RKO (cell line): Measurements from ENCODE around the gene ATP2A1.
"Not testable (repeated sequence)": the region's sequence is repeated elsewhere in the genome, so short reads cannot be mapped to it uniquely, and the experiment has no call there.

ENCODE experiments used
- DNase-seq: peaks from one replicate; pipeline ENCODE4 v3.0.0-alpha.2; 2016; ENCODE audit warnings: low spot score

ATP2A1 gene

DNA sequence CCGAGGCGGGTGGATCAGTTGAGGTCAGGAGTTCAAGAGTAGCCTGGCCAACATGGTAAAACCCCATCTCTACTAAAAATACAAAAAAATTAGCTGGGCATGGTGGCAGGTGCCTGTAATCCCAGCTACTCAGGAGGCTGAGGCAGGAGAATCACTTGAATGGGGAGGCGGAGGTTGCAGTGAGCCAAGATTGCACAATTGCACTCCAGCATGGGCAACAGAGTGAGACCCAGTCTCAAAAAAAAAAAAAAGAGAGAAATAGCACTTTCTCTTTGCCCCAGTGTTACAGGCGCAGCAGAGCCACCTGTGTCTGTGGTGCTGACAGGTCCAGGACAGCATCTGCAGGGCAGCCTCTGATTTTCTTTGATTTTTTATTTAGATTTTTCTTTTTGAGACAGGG is 3.3 kb downstream of the ATP2A1 start:
- not testable (repeated sequence) for DNase-seq

DNA sequence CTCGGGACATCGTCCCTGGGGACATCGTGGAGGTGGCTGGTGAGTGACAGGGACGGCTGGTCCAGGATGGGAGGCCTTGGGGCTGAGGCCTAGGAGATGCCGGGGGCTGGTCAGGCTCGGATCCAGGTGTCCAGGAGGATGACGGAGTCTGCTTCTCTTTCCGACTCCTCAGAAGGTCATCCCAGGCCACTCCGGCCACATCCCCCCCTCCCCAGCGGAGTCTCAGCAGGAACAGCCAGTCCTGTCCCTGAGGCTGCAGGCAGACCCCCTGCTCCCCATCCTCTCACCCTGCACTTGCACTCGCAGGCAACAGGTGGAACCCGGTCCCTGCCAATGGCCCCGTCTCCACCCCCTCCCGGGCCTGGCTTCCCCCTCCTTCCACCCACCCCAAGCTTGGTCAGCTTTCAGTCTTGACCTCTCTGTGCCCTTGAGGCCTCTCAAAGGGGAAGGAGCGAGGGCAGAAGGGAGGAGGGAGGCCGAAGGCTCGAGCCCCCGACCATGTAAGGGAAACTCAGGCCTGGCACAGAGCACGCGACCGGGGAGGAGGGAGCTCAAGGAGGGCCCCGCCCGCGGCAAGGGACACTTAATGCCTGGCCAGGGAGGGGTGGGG is 4.4 kb downstream of the ATP2A1 start:
- DNase-seq: no peak

DNA sequence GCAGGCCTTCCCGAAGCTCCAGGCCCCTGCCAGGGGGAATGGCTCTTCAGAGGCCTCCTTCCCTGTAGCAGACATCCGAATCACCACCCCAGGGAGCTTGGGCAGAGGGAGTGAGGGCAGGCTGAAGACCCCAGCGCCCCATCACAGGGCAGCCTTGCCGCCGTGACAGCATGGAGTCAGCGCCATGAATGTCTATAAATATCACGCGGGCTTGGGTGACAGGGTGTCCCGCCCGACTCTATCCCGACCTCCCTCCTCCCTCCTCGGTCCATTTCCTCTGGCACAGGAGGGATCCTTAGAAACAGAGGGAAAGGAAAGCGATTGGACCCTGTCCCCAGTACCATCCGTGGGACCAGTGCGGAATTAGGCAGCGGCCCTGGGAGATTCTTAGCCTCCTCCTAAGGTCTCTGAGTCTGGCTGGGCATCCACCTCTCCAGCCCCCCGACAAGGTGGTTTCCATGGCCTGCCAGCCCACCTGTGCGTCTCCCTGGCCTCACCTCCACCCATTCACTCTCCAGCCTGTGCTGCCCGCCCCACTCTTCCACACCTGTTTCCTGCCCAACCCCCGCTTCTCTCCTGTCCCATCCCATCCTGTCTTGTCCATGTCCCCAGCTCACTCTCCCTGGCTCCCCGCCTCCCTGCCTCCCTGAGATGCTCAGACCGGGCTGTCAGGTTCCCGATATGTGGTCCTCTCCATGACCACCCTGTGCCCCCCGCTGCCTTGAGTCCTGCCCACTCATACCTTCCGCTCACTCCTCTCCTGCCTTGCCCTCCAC is 5.1 kb downstream of the ATP2A1 start:
- DNase-seq: no peak

DNA sequence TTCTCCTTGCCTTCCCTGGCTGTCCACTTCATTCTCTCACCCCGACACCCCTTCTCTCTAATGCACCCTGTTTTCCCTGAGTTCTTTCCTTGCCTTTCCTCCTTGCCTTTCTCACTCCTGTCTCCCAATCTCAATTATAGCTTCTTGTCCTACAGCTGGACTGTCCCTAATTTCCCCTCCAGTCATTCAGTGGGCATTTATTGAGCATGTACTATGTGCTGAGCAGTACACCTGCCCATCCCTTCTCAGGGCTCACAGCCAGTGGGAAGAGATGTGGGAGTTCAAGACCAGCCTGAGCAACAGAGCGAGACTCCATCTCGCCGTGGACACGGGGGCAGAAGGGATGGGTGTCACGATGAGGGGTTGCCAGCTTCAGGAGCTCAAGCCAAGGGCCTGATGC is 5.8 kb downstream of the ATP2A1 start:
- no peak for DNase-seq

DNA sequence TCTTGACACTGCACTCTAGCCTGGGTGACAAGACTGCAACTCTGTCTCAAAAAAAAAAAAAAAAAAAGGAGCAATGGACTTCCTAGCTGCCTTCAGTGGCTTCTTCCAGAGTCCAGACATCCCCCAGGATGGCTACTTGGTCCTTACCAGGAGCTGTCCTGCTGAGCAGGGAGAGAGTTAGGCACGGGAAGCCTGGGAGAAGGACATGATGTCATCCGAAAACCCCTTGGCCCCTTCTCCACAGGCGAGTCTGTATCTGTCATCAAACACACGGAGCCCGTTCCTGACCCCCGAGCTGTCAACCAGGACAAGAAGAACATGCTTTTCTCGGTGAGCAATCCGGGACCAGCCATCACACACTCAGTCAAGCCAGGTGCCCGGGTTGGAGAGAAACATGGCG is 8.7 kb downstream of the ATP2A1 start:
- no peak for DNase-seq

DNA sequence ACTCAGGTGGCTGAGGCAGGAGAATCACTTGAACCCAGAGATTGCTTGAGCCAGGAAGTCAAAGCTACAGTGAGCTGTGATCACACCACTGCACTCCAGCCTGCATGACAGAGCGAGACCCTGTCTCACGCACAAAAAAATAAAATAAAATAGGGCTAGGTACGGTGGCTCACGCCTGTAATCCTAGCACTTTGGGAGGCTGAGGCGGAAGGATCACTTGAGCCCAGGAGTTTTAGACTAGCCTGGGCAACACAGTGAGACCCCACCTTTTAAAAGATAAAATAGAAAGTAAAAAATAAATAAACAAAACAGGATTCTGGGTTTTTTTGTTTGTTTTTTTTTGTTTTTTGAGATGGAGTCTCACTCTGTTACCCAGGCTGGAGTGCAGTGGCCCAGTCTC is 12.1 kb downstream of the ATP2A1 start:
- not testable (repeated sequence) for DNase-seq

DNA sequence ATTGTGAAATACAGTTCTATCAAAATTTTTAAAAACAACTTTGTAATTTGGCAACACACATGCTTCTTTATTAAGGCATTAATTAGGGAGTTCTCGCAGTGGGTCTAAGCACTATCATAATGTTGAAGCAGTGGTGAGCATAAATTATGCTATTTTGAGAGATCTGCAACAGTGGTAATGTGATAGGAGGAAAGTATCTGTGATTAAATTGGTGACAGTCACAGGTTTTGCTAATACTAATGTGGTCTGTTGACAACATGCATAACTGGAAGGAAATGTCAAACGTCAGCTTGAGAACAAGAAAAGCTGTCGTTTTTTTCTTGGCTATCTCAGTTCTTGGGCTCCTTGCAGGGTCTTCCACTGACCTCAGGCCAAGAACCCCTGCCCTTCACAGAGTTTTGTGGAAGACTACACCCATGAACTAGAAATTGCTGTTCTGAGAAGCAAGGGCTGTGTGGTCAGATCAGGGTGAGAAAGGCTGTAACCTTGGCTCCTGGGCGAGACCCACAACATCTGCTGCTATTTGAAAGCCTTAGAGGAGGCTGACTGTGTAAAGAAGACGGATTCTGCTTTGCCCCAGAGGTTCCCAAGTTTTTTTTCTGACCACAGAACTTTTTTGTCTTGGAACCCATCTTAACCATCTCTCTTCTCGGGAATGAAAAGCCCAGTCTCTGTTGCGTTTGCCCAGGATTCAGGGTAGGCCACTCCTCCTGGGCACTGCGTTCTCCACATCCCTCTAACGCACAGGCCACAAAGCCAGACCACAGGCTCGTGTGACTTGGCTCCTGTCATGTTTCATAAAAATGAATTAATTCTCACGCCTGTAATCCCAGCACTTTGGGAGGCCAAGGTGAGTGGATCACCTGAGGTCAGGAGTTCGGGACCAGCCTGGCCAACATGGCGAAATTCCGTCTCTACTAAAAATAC is 13.9 kb downstream of the ATP2A1 start:
- no peak for DNase-seq

DNA sequence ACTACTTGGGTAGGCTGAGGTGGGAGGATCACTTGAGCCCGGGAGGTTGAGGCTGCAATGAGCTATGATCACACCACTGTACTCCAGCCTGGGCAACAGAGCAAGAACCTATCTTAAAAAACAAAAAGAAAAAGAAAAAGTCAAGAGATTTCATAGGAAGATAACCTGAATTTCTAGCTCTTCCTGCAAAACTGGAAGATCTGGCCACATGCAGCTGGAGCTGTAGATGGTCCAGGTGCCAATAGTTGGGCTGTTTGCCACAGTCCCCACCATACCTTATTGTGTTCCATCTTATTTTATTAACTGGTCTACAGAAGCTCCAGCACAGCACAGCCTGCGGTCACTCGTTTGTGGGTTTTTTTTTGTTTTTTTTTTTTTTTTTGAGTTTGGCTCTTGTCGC is 15.0 kb downstream of the ATP2A1 start:
- no peak for DNase-seq

DNA sequence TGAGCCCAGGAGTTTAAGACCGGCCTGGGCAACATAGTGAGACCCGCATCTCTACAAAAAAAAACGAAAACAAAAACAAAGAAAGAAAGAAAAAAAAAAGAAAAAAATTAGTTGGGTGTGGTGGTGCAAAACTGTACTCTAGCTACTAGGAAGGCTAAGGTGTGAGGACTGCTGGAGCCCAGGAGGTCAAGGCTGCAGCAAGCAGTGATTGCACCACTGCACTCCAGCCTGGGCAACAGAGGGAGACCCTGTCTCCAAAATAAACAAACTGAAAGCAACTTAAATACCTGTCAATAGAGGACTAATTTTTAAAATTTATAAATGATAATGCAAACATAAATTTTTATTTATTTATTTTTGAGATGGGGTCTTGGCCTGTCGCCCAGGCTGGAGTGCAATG is 17.3 kb downstream of the ATP2A1 start:
- no peak for DNase-seq

DNA sequence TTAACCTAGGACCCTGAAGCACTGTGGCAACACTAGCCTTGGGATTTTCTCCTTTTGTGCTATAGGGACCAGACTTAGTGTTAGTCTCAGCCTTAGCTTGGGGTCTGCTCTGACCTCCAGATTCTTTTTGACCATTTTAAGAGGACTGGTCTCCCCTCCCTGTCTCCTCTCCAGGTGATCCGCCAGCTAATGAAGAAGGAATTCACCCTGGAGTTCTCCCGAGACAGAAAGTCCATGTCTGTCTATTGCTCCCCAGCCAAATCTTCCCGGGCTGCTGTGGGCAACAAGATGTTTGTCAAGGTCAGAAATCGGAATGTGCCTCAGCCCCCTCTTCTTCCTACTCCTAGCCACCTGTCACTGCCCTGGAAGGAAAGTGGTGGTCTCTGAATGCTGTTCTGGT is 19.5 kb downstream of the ATP2A1 start:
- no peak for DNase-seq

DNA sequence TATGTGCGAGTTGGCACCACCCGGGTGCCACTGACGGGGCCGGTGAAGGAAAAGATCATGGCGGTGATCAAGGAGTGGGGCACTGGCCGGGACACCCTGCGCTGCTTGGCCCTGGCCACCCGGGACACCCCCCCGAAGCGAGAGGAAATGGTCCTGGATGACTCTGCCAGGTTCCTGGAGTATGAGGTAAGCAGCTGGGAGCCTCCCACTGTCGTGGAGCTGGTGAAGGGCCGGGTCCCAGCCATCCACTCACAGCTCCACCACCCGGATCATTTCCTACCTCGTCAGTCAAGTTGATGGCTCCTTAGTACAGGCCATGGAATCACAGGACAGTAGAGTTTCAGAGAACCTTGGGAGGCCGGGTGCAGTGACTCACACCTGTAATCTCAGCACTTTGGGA is 20.0 kb downstream of the ATP2A1 start:
- no peak for DNase-seq

DNA sequence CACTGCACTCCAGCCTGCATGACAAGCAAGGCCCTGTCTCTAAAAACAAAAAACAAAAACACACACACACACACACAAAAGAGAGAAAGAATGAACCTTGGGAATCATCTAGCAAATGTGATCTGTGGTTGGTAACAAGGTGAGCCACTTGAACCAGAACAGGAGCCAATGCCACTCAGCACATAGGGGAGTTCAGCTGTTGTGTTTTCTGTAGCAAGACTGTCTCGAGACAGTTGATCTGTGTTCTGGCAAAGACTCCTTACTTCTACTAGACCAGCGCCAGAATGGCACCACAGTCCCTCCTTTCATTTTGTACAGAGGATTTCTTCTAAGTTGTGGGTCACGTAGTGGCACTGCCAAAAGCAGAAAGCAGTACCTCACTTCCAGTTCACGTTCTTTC is 20.7 kb downstream of the ATP2A1 start:
- no peak for DNase-seq

DNA sequence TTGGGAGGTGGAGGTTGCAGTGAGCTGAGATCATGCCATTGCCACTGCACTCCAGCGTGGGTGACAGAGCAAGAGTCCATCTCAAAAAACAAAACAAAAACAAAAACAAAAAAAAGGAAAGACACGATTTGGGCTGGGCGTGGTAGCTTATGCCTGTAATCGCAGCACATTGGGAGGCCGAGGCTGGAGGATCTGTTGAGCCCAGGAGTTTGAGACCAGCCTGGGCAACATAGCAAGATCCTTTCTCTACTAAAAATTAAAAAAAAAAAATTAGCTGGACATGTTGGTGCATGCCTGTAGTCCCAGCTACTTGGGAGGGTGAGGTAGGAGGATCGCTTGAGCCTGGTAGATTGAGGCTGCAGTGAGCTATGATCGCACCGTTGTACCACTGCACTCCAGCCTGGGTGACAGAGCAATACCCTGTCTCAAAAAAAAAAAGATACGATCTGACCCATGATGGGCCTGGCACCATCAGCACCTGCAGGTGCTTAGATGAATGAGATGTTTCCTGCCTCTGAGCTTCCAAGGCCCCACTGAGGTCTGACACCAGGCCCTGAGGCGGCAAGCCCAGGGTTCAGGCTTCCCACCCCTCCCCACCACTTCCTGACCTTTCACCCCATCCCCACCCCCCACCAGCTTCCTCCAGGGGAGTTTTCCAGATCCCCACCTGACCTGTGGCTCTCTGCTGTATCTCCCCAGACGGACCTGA is 21.7 kb downstream of the ATP2A1 start:
- no peak for DNase-seq

DNA sequence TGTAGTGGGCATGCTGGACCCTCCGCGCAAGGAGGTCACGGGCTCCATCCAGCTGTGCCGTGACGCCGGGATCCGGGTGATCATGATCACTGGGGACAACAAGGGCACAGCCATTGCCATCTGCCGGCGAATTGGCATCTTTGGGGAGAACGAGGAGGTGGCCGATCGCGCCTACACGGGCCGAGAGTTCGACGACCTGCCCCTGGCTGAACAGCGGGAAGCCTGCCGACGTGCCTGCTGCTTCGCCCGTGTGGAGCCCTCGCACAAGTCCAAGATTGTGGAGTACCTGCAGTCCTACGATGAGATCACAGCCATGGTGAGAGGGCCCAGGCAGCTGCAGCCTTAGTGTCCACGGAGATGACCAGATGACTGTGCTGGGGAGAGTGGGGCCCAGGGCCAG is 22.3 kb downstream of the ATP2A1 start:
- DNase-seq: no peak

DNA sequence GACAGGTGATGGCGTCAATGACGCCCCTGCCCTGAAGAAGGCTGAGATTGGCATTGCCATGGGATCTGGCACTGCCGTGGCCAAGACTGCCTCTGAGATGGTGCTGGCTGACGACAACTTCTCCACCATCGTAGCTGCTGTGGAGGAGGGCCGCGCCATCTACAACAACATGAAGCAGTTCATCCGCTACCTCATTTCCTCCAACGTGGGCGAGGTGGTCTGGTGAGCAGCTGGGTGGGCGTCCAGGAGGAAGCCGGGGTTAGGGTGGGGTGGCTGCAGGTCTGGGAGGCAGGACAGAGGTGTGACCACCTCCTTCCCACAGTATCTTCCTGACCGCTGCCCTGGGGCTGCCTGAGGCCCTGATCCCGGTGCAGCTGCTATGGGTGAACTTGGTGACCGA is 23.6 kb downstream of the ATP2A1 start:
- no peak for DNase-seq

DNA sequence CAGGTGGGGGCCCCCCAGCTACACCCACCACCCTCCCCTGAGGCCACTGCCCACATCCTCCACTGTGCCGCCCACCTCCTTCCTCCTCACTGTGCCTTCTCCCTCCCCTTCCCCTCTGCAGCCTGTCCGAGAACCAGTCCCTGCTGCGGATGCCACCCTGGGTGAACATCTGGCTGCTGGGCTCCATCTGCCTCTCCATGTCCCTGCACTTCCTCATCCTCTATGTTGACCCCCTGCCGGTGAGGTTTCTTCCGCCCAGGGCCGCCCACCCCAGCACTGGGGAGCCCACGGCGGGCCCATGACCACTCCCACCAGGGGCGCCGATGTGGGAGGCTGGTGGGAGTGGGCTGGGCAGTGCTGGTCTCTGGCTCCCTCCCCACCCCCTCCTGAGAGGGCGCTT is 24.6 kb downstream of the ATP2A1 start:
- DNase-seq: no peak

DNA sequence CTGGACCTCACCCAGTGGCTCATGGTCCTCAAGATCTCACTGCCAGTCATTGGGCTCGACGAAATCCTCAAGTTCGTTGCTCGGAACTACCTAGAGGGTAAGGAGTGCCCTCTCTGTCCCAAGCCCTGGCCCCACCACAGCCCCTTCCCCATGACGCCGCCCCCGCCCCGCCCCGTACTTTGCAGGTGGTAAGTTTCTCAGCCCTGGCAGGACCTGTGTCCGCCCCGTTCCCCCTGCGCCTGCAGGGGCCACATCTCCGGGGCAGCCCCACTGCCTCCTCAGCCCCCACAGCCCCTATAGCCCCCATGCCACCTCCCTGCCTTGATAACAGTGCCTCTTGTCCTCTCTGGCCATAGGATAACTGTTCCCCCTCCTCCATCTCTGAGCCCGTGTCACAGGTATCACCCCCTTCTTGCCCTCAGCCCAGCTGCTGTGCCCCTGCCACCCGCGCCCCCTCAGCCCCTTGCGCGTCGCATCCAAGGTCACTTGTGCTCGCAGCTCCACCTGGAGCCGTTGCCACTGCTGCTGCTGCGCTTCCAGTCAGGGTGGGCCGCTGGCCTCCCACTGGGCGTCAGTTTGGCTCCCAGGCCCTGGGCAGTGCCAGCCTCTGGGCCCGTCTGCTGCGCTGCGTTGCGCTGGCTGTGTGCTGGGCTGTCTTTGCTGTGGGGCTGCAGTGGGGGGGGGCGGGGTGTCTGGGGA is 25.2 kb downstream of the ATP2A1 start:
- no peak for DNase-seq

DNA sequence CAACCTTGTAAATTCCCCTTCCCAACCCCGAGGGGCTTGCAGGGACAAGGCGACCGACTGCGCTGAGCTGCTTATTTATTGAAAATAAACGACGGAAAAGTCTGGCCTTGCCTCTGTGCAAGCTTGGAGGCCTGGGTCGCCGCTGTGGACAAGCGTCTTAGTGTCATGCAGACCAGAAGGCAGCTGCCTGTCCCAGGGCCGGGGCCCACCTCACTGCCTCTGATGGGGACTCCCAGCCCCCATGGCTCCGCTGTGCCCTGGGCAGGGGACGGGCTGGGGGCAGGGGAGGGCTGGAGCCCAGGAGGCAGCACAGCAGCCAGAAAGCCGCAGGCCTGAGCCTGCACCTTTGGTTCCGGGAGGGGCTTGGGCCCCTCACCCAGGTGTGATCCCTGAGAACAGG is 26.1 kb downstream of the ATP2A1 start:
- no peak for DNase-seq

DNA sequence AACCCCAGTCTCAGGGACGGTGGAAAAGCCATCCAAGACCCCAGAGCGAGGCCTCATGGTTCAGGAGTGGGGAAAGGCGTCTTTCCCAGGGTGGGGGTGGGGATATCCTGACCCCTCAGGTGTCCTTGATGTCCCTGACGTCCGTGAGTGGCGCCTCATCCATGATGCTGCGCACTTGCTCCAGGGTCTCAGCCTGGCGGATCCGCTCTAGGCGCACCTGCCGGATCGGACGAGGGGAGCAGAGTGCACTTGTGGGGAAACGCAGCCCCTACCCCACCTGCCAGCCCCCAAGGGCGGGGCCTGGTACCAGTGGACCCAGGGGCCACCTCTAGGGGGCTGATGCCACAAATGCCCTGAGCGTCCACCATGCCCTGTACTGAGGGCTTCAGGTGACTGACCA is 26.5 kb downstream of the ATP2A1 start:
- DNase-seq: no peak

DNA sequence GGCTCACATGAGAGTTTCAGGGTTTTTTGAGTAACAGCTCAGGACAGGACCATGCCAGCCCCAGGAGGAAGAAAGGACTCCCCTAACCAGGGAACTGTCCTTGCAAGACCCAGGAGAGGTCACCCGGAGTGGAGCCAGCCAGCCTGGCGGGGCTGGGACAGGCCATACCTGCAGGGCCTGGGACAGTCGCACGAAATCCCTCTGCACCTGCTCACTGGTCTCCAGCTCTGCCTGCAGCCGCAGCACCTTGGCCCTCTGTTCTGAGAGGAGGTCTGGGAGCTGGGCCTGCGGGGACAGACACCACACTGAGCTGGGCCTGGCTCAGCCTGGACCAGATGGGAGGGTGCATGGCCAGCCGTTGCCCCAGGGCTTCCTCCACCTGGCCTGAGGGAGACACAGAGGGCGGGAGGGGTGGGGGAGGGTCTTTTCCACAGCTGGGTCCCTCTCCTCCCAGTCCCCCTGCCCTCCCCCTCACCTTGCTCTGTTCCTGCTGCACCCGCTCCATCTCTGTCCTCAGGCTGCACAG is 27.0 kb downstream of the ATP2A1 start:
- no peak for DNase-seq

DNA sequence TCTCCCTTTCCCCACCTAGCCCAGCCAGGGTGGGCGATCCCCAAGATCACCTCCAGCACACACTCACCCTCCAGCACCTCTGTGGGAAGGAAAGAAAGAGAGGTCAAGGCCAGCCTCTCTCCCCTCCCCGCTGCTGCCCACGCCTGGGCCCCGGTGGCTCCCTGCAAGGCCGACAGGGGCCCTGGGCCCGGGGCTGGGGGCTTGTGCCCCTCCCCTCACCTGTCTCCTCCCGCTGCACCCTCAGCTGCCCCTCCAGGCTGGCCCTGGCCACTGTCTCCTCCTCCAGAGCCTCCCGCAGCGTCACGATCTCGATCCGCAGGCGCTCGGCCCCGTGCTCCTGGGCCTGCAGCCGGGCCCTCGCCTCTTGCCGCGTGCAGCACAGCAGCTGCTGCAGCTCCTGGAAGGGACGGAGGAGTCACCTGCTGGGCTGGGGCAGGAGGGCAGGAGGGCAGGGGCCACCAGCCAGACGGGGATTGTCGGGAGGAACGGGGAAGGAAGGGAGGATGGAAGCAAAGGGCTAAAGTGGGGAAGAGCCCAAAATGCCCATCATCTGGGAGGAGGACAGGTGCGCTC is 27.6 kb downstream of the ATP2A1 start:
- DNase-seq: no peak
